Measurements from ENCODE around the gene SORCS3. TPM values are rescaled to one million over a fixed set of nuclear protein-coding genes. Genes with fewer than 3 reads are reported as not detected.

Gene SORCS3
- total RNA-seq, 1 donor from 2014 or later = 0.31 TPM

DNA sequence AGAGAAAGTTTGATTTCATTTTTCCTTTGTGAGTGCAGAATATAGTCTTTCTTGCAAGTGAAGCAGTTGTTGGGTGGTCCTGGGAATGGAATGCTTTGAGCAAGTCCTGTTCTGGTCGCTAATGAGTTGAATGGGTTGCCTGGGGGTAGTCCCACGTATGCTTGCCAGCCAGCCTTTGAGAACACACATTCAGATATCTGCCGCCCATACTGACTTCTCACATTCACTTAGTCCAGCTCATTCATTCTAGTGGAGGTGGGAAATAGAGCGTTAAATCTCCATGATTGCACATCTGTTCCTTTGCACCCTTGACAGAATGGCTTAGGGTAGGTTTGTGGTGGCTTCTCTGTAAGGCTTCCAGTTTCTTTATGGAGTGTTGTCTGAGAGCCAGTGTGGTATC is 256.6 kb downstream of the SORCS3 start:
- H3K36me3 Mint-ChIP-seq (ENCODE audit: insufficient read depth) = no peaks in the 10 kb centered on the region
- no peak overlapping the region for H3K4me3 Mint-ChIP-seq (ENCODE audit: low read depth)
- DNase-seq (ENCODE audit: low spot score, unreplicated experiment) = no peak
- no peak overlapping the region for H3K27ac Mint-ChIP-seq
- H3K4me1 Mint-ChIP-seq (ENCODE audit: low read depth) = no peaks in the 10 kb centered on the region
- TF ChIP-seq, protein P1, sequence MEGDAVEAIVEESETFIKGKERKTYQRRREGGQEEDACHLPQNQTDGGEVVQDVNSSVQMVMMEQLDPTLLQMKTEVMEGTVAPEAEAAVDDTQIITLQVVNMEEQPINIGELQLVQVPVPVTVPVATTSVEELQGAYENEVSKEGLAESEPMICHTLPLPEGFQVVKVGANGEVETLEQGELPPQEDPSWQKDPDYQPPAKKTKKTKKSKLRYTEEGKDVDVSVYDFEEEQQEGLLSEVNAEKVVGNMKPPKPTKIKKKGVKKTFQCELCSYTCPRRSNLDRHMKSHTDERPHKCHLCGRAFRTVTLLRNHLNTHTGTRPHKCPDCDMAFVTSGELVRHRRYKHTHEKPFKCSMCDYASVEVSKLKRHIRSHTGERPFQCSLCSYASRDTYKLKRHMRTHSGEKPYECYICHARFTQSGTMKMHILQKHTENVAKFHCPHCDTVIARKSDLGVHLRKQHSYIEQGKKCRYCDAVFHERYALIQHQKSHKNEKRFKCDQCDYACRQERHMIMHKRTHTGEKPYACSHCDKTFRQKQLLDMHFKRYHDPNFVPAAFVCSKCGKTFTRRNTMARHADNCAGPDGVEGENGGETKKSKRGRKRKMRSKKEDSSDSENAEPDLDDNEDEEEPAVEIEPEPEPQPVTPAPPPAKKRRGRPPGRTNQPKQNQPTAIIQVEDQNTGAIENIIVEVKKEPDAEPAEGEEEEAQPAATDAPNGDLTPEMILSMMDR (IDR thresholded peaks at IDR 0.05; ENCODE audit: unreplicated experiment) = no peak
- no peaks in the 10 kb centered on the region for H3K9me3 Mint-ChIP-seq (ENCODE audit: low read depth)
- H3K27me3 Mint-ChIP-seq = peaks cover 2% of the 10 kb centered on the region

DNA sequence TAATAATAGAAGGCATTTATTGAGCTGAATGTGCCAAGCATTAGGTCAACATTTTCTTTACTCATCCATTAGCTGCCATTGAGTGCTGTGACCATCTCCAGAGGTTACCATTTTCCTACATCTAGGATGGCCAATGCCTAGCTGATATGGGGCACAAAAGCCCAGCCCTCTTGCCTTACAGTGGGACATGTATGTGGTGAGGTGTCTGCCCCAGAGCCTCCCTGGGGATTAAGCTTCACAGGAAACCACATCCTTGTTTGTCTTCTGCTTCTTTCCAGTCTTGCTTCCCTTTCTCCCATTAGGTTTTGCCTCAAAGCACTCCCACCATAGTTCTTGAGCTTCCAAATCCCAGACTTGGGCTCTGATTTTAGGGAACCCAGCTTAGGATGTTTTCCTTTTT is 258.7 kb downstream of the SORCS3 start:
- no peak overlapping the region for H3K4me3 Mint-ChIP-seq (ENCODE audit: low read depth)
- H3K36me3 Mint-ChIP-seq (ENCODE audit: insufficient read depth) = no peaks in the 10 kb centered on the region
- no peak for DNase-seq (ENCODE audit: low spot score, unreplicated experiment)
- peaks cover 2% of the 10 kb centered on the region for H3K27me3 Mint-ChIP-seq
- no peaks in the 10 kb centered on the region for H3K9me3 Mint-ChIP-seq (ENCODE audit: low read depth)
- H3K4me1 Mint-ChIP-seq (ENCODE audit: low read depth) = no peaks in the 10 kb centered on the region
- no peak overlapping the region for H3K27ac Mint-ChIP-seq
- TF ChIP-seq, protein P1 (IDR thresholded peaks at IDR 0.05; ENCODE audit: unreplicated experiment) = no peak

DNA sequence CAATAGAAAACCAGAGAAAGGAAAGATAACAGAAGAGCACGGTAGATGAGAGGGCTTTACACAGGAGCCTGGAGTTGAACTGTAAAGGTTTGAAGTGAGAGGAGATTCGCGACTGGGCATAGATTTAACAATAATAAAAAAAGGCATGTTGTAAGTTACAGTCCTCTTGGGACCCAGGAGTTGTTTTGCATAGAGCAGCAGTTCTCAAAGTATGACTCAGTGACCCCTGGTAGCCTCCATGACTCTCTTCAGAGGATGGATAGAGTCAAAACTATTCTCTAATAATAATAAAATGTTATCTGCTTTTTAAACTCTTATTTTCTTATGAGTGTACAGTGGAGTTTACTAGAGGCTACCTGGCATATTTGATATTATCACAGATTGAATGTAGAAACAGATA is 262.3 kb downstream of the SORCS3 start:
- no peaks in the 10 kb centered on the region for H3K9me3 Mint-ChIP-seq (ENCODE audit: low read depth)
- no peaks in the 10 kb centered on the region for H3K36me3 Mint-ChIP-seq (ENCODE audit: insufficient read depth)
- no peaks in the 10 kb centered on the region for H3K4me1 Mint-ChIP-seq (ENCODE audit: low read depth)
- TF ChIP-seq, protein P1 (IDR thresholded peaks at IDR 0.05; ENCODE audit: unreplicated experiment) = no peak
- H3K27ac Mint-ChIP-seq = no peak overlapping the region
- DNase-seq (ENCODE audit: low spot score, unreplicated experiment) = no peak
- H3K4me3 Mint-ChIP-seq (ENCODE audit: low read depth) = no peak overlapping the region
- peaks cover 3% of the 10 kb centered on the region for H3K27me3 Mint-ChIP-seq

DNA sequence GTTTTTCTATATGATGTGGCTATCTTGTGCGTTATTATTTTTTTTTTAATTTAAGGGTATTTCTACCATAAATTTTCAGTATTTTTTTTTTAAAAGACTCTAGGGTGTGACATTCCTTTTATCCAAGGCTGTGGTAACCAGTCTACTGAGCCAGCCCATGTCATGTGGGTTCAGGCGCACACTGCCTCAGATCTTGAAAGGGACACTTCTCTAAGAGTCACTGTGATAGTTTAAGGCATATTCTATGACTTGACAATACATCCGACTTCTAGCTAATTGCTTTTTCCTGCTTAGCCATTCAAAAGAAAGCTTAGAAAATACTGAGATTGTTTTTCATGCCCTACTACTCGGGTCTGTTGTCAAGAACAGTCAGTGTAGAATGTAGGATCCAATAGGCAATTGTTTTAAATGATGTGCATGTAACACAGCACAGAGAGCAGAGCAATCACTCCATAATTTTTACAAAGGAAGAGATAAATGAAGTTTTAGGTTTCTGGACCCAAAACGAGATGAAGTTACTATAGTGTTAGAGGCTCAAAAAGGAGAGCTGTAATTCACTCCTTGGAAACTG is 263.7 kb downstream of the SORCS3 start:
- H3K27ac Mint-ChIP-seq = no peak overlapping the region
- no peak overlapping the region for H3K4me3 Mint-ChIP-seq (ENCODE audit: low read depth)
- H3K36me3 Mint-ChIP-seq (ENCODE audit: insufficient read depth) = no peaks in the 10 kb centered on the region
- H3K27me3 Mint-ChIP-seq = peaks cover 7% of the 10 kb centered on the region
- H3K9me3 Mint-ChIP-seq (ENCODE audit: low read depth) = no peaks in the 10 kb centered on the region
- no peak for DNase-seq (ENCODE audit: low spot score, unreplicated experiment)
- TF ChIP-seq, protein P1 (IDR thresholded peaks at IDR 0.05; ENCODE audit: unreplicated experiment) = no peak
- no peaks in the 10 kb centered on the region for H3K4me1 Mint-ChIP-seq (ENCODE audit: low read depth)

DNA sequence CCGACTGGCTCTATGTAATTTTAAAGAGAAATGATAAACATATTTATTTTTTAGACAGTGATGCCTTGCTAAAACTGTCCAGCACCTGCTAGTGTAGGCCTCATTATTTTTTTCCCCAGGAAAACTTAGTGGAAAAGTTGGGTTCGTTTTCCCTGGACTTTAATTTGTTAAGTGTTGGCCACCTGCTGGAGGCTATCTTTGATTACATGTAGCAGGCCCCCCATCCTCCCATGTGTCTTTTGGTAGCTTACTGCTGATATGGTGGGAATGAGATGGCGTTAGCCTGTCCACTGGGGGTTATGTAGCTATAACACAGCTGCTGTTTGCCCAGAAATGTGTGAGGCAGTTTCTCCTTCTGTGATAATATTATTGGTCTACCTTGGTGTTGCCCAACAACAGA is 265.0 kb downstream of the SORCS3 start:
- no peak overlapping the region for H3K27ac Mint-ChIP-seq
- H3K36me3 Mint-ChIP-seq (ENCODE audit: insufficient read depth) = no peaks in the 10 kb centered on the region
- H3K9me3 Mint-ChIP-seq (ENCODE audit: low read depth) = no peaks in the 10 kb centered on the region
- no peaks in the 10 kb centered on the region for H3K4me1 Mint-ChIP-seq (ENCODE audit: low read depth)
- TF ChIP-seq, protein P1 (IDR thresholded peaks at IDR 0.05; ENCODE audit: unreplicated experiment) = peak; percentile 12
- no peak overlapping the region for H3K4me3 Mint-ChIP-seq (ENCODE audit: low read depth)
- DNase-seq (ENCODE audit: low spot score, unreplicated experiment) = no peak
- H3K27me3 Mint-ChIP-seq = peaks cover 7% of the 10 kb centered on the region

Data from progenitor cell of endocrine pancreas (in vitro differentiated cells).